Adrenal gland (tissue), 5 donors: ENCODE data around the gene ZNF780A.

Source experiments
- POLR2A ChIP-seq, 2 donors: fragments of 450-650 bp; IDR thresholded peaks; one replicate each; pipeline ENCODE4 v1.6.1; 2017; ENCODE audit warnings: antibody characterized with exemption in 2 of 2, mild to moderate bottlenecking in 2 of 2, moderate library complexity in 1 of 2
- TF ChIP-seq, protein P1 (sequence below), 6 experiments: fragments of 450-650 bp in 4 of 6; fragments of 200-600 bp in 2 of 6; sonication (generic) in 1 of 6; IDR thresholded peaks; 1 replicate in 5 of 6; 2 replicates in 1 of 6; pipeline versions ENCODE4 v1.5.1 to v1.8.0; 2016 to 2021; ENCODE audit warnings: antibody characterized with exemption in 6 of 6, mild to moderate bottlenecking in 2 of 6, moderate library complexity in 1 of 6
- donor health status: DM: no; HTN: no; CAD: no.

DNA sequence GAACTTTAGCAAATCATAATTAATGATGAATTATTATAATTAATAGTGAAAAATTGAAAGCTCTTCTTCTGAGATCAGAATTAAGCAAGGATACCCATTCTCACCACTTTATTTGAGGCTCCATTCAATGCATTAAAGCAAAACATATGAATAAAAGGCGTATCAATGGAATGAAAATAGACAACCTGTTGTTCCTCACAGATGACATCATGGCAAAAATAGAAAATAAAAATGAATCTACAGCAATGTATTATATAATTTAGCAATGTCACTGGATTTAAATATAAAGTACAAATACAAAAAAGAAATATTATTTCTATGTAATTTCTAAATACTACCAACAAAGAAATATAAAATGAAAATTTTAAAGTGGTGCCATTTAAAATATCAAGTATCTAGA lies 11.1 kb upstream of the ZNF780A start:
- TF ChIP-seq, protein P1, sequence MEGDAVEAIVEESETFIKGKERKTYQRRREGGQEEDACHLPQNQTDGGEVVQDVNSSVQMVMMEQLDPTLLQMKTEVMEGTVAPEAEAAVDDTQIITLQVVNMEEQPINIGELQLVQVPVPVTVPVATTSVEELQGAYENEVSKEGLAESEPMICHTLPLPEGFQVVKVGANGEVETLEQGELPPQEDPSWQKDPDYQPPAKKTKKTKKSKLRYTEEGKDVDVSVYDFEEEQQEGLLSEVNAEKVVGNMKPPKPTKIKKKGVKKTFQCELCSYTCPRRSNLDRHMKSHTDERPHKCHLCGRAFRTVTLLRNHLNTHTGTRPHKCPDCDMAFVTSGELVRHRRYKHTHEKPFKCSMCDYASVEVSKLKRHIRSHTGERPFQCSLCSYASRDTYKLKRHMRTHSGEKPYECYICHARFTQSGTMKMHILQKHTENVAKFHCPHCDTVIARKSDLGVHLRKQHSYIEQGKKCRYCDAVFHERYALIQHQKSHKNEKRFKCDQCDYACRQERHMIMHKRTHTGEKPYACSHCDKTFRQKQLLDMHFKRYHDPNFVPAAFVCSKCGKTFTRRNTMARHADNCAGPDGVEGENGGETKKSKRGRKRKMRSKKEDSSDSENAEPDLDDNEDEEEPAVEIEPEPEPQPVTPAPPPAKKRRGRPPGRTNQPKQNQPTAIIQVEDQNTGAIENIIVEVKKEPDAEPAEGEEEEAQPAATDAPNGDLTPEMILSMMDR (IDR thresholded peaks at IDR 0.05): no peak
- TF ChIP-seq POLR2A (IDR thresholded peaks at IDR 0.05): no peak
